ENCODE results near the gene PRM1.

Gene PRM1

DNA sequence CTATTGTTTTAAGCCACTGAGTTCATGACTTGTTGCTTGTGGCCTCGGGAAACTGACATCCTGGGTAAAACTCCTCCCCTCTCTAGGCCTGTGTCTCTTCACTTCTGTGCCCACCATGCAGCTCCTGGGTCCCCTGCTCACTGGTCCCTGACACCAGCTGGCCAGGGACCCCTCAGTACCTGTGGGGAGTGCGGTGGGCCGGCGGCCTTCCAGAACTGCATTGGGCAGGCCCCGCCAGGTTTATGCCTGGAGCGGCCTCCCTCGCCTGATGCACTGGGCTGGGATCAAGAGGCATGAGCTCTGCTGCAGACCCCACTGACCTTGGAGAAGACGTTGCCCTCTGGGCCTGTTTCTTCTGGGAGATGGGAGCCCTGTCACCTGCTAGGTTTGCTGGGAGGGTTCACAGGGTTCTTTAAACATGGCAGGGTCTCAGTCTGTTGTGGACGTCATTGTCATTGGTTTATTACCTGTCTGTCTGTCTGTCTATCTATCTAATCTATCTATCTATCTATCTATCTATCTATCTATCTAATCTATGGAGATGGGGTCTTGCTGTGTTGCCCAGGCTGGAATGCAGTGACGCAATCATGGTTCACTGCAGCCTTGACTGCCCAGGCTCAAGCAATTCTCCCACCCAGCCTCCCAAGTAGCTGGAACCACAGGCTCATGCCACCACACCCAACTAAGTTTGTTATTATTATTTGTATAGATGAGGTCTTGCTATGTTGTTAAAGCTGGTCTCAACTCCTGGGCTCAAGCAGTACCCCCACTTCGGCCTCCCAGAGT is 42.6 kb upstream of the PRM1 start:
- Histone ChIP-seq H3K9ac (ENCODE audit: low read depth, low read length) (no peak overlapping the region), H3K9me3 (ENCODE audit: insufficient read depth, low read depth, low read length) (no peaks in the 10 kb centered on the region), H3K4me3 (ENCODE audit: low read length) (no peak overlapping the region), H3K36me3 (ENCODE audit: insufficient read depth, low read length) (no peaks in the 10 kb centered on the region), H3K27ac (ENCODE audit: low read depth, low read length) (no peak overlapping the region), H3K27me3 (ENCODE audit: insufficient read depth, low read length) (no peaks in the 10 kb centered on the region), H3K4me1 (ENCODE audit: insufficient read depth, low read length) (peaks cover 21% of the 10 kb centered on the region)
- 90% methylated on average over 11 of the region's 11 CpGs for WGBS

DNA sequence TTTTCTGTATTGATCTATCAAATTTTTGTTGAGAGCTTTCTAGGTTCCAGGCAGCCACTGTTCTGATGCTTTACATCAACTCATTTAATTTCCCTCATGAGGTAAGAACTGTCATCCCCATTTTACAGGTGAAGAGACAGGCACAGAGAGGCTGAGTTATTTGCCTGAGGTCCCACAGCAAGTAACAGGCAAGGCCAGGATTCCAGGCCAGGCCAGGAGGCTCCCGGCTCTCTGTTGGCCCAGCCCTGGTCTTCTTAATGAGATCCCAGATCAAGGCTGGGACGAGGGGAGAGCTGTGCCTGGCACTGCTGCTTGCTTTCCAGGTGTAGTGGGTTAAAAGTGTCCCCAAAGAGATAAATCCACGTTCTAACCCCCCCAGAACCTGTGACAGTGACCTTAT is 41.7 kb upstream of the PRM1 start:
- Histone ChIP-seq H3K9ac (ENCODE audit: low read depth, low read length) (no peak overlapping the region), H3K4me3 (ENCODE audit: low read length) (no peak overlapping the region), H3K4me1 (ENCODE audit: insufficient read depth, low read length) (peaks cover 14% of the 10 kb centered on the region), H3K9me3 (ENCODE audit: insufficient read depth, low read depth, low read length) (no peaks in the 10 kb centered on the region), H3K27ac (ENCODE audit: low read depth, low read length) (no peak overlapping the region), H3K36me3 (ENCODE audit: insufficient read depth, low read length) (no peaks in the 10 kb centered on the region), H3K27me3 (ENCODE audit: insufficient read depth, low read length) (no peaks in the 10 kb centered on the region)
- 88% methylated on average over 3 of the region's 3 CpGs for WGBS

DNA sequence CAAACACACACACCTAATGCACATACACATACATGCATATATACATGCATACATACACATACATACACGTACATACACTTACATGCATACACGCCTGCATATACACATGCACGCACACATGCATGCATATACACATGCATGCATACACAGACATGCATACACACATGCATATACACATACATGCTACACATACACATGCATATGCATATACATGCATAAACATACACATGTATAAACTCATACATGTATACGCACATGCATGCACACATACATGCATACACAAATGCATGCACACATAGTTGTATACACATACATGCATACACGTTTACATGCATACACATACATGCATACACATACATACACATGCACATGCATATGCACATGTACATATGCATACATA is 40.5 kb upstream of the PRM1 start:
- Histone ChIP-seq H3K9ac (ENCODE audit: low read depth, low read length) (no peak overlapping the region), H3K4me3 (ENCODE audit: low read length) (no peak overlapping the region), H3K27ac (ENCODE audit: low read depth, low read length) (no peak overlapping the region), H3K9me3 (ENCODE audit: insufficient read depth, low read depth, low read length) (no peaks in the 10 kb centered on the region), H3K4me1 (ENCODE audit: insufficient read depth, low read length) (peaks cover 7% of the 10 kb centered on the region), H3K36me3 (ENCODE audit: insufficient read depth, low read length) (no peaks in the 10 kb centered on the region), H3K27me3 (ENCODE audit: insufficient read depth, low read length) (no peaks in the 10 kb centered on the region)
- 51% methylated on average over 5 of the region's 5 CpGs for WGBS

DNA sequence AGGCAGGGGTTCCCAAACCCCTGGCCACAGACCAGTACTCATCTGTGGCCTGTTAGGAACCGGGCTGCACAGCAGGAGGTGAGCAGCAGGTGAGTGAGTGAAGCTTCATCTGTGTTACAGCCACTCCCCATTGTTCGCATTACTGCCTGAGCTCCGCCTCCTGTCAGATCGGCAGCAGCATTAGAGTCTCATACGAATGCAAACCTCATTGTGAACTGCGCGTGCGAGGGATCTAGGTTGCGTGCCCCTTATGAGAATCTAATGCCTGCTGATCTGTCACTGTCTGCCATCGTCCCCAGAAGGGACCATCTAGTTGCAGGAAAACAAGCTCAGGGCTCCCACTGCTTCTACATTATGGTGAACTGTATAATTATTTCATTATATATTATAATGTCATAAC is 39.0 kb upstream of the PRM1 start:
- H3K4me1 ChIP-seq (ENCODE audit: insufficient read depth, low read length), result peaks cover 17% of the 10 kb centered on the region
- WGBS, result 74% methylated on average over 10 of the region's 10 CpGs
- no peaks in the 10 kb centered on the region for H3K27me3 ChIP-seq (ENCODE audit: insufficient read depth, low read length)
- H3K9ac ChIP-seq (ENCODE audit: low read depth, low read length), result no peak overlapping the region
- peak overlapping the region; percentile 14; the same call in 1 of the 2 replicates for H3K27ac ChIP-seq (ENCODE audit: low read depth, low read length)
- H3K9me3 ChIP-seq (ENCODE audit: insufficient read depth, low read depth, low read length), result no peaks in the 10 kb centered on the region
- H3K4me3 ChIP-seq (ENCODE audit: low read length), result no peak overlapping the region
- no peaks in the 10 kb centered on the region for H3K36me3 ChIP-seq (ENCODE audit: insufficient read depth, low read length)

GRCh38 chr16:11319529-11320146 is 38.5 kb upstream of the PRM1 start:
- Histone ChIP-seq H3K27ac (ENCODE audit: low read depth, low read length) (peak overlapping the region; percentile 14; the same call in 1 of the 2 replicates), H3K36me3 (ENCODE audit: insufficient read depth, low read length) (no peaks in the 10 kb centered on the region), H3K9me3 (ENCODE audit: insufficient read depth, low read depth, low read length) (no peaks in the 10 kb centered on the region), H3K27me3 (ENCODE audit: insufficient read depth, low read length) (no peaks in the 10 kb centered on the region), H3K4me1 (ENCODE audit: insufficient read depth, low read length) (peaks cover 22% of the 10 kb centered on the region), H3K4me3 (ENCODE audit: low read length) (no peak overlapping the region), H3K9ac (ENCODE audit: low read depth, low read length) (no peak overlapping the region)
- 84% methylated on average over 7 of the region's 8 CpGs for WGBS

GRCh38 chr16:11318817-11319216 is 37.7 kb upstream of the PRM1 start:
- no peak overlapping the region for H3K4me3 ChIP-seq (ENCODE audit: low read length)
- WGBS, result 93% methylated on average over 8 of the region's 8 CpGs
- H3K27me3 ChIP-seq (ENCODE audit: insufficient read depth, low read length), result no peaks in the 10 kb centered on the region
- no peaks in the 10 kb centered on the region for H3K36me3 ChIP-seq (ENCODE audit: insufficient read depth, low read length)
- H3K27ac ChIP-seq (ENCODE audit: low read depth, low read length), result no peak overlapping the region
- H3K9ac ChIP-seq (ENCODE audit: low read depth, low read length), result no peak overlapping the region
- H3K9me3 ChIP-seq (ENCODE audit: insufficient read depth, low read depth, low read length), result no peaks in the 10 kb centered on the region
- H3K4me1 ChIP-seq (ENCODE audit: insufficient read depth, low read length), result peaks cover 30% of the 10 kb centered on the region

DNA sequence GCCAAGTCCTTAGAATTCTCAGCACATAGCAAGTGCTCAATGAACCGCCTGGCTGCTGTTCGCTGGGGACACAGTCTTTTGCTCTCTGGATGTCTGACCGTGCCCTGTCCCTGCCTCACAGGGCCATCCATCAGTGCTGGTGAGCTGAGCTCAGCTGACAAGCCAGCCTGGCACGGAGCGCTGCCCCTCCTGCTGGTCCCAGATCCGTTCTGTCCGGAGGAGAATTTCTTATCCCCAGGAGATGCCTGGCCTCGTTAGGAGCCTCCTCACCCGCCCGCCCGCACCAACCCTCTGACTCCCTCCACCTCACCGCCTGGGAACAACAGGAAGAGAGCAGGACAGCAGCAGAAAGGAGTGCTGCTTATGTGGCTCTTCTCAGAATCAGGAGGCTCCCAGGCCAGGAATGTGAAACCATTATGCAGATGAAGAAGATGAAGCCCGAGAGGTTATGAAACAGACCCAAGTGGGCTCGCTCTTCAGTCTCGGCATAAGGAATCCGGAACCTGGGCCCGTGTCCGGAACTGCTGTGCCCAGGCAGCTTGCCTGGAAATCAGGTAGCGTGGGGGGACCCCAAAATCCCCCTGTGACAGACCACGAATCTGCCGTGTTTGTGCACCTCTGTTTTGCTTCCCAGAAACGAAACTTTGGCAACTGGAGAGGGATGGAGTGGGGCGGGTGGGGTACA is 35.3 kb upstream of the PRM1 start:
- no peaks in the 10 kb centered on the region for H3K36me3 ChIP-seq (ENCODE audit: insufficient read depth, low read length)
- no peaks in the 10 kb centered on the region for H3K9me3 ChIP-seq (ENCODE audit: insufficient read depth, low read depth, low read length)
- WGBS, result 32% methylated on average over 23 of the region's 23 CpGs
- H3K9ac ChIP-seq (ENCODE audit: low read depth, low read length), result peak overlapping the region; percentile 72
- peak overlapping the region; percentile 93 for H3K27ac ChIP-seq (ENCODE audit: low read depth, low read length)
- H3K4me3 ChIP-seq (ENCODE audit: low read length), result peak overlapping the region; percentile 15
- peaks cover 45% of the 10 kb centered on the region for H3K4me1 ChIP-seq (ENCODE audit: insufficient read depth, low read length)
- H3K27me3 ChIP-seq (ENCODE audit: insufficient read depth, low read length), result no peaks in the 10 kb centered on the region

- Histone ChIP-seq H3K9ac (ENCODE audit: low read depth, low read length) (peak overlapping the region; percentile 72), H3K27me3 (ENCODE audit: insufficient read depth, low read length) (no peaks in the 10 kb centered on the region), H3K4me1 (ENCODE audit: insufficient read depth, low read length) (peaks cover 45% of the 10 kb centered on the region), H3K9me3 (ENCODE audit: insufficient read depth, low read depth, low read length) (no peaks in the 10 kb centered on the region), H3K27ac (ENCODE audit: low read depth, low read length) (peak overlapping the region; percentile 93), H3K36me3 (ENCODE audit: insufficient read depth, low read length) (no peaks in the 10 kb centered on the region), H3K4me3 (ENCODE audit: low read length) (no peak overlapping the region)
- 2% methylated on average over 13 of the region's 13 CpGs for WGBS
These were observed 34.4 kb upstream of the PRM1 start for GRCh38 chr16:11315510-11315909.

DNA sequence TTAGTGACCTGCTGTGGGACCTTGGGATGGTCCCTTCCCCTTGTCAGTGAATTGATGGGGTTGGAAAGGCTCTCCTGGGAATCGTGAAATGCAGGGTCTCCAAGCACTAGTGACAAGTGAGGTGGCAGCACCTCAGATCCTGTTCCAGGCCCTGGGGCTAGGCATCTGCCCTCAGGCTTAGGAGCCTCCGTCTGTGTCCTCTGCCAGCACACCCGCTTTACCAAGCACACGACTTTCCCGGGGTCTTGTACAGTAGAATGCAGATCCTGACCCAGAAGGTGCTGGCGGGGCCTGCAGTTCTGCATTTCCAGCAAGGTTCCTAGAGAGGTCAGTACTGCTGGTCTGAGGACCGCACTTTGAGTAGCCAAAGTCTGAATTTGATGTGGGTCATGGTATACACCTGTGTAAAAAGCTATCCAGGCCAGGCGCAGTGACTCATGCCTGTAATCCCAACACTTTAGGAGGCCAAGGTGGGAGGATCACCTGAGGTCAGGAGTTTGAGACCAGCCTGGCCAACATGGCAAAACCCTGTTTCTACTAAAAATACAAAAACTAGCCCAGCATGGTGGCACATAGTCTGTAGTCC is 33.3 kb upstream of the PRM1 start:
- Histone ChIP-seq H3K4me1 (ENCODE audit: insufficient read depth, low read length) (peaks cover 42% of the 10 kb centered on the region), H3K4me3 (ENCODE audit: low read length) (no peak overlapping the region), H3K9me3 (ENCODE audit: insufficient read depth, low read depth, low read length) (no peaks in the 10 kb centered on the region), H3K9ac (ENCODE audit: low read depth, low read length) (0 out of 2 replicates have a peak overlapping the region, but pooled peaks have one; percentile 23), H3K27ac (ENCODE audit: low read depth, low read length) (peak overlapping the region; percentile 91), H3K36me3 (ENCODE audit: insufficient read depth, low read length) (no peaks in the 10 kb centered on the region), H3K27me3 (ENCODE audit: insufficient read depth, low read length) (no peaks in the 10 kb centered on the region)
- 85% methylated on average over 8 of the region's 8 CpGs for WGBS

GRCh38 chr16:11313493-11314308 is 32.6 kb upstream of the PRM1 start:
- Histone ChIP-seq H3K9ac (ENCODE audit: low read depth, low read length) (peak overlapping the region; percentile 66), H3K4me3 (ENCODE audit: low read length) (peak overlapping the region; percentile 2; the same call in 1 of the 2 replicates), H3K27ac (ENCODE audit: low read depth, low read length) (peak overlapping the region; percentile 91)

More at GRCh38 chr16:11313493-11314308, 32.6 kb upstream of the PRM1 start:
- H3K27me3 ChIP-seq (ENCODE audit: insufficient read depth, low read length), result no peaks in the 10 kb centered on the region
- no peaks in the 10 kb centered on the region for H3K36me3 ChIP-seq (ENCODE audit: insufficient read depth, low read length)
- no peaks in the 10 kb centered on the region for H3K9me3 ChIP-seq (ENCODE audit: insufficient read depth, low read depth, low read length)
- WGBS, result 82% methylated on average over 9 of the region's 9 CpGs
- peaks cover 42% of the 10 kb centered on the region for H3K4me1 ChIP-seq (ENCODE audit: insufficient read depth, low read length)

Measured in HUES64 (cell line).